Measurements from ENCODE around the gene FOXP1. TPM values are rescaled to one million over a fixed set of nuclear protein-coding genes. Genes with fewer than 3 reads are reported as not detected.

Gene FOXP1
- total and polyA plus RNA-seq, 4 donors: 4.9 to 35.4 (median 32.0) TPM

DNA sequence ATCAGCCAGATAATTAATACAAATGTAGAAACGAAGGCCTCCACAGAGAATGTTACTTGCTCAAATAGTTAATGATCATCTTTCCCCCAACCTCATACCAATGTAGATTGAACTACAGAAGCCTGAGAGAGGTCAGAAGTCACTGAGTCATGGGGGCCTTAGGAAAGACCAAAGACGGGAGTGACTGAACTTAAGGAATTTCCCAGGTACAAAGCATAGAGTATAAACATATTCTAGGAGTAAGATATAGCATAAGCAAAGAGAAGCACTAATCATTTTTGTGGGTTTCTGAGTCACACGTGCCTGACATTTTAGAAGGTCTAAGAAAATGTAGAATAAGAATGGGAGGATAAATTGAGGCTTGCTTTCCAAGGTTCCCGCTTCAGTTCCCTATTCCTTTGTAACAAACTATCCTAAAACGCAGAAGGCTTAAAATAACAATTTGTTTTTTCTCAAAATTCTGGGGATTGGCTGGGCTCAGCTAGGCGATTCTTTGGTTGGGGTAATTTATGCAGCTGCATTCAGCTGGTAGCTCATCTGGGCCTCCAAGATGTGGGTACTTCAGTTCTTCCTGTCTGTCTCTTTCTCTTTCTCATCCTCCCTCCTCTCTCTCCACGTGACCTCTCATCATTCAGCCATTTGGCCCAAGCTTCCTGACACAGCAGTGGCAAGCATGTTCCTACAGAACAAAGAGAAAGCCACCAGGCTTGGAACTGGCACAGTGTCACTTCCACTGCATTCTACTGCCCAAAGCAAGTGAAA, 422.6 kb downstream of the FOXP1 start:
- Histone ChIP-seq H3K36me3 (ENCODE audit: control insufficient read depth in 4 of 4, insufficient read depth in 3 of 4, low read depth in 1 of 4, low read length in 3 of 4) (peaks cover 0 to 3% (median 0%) of the 10 kb centered on the region in 4 donors), H3K27me3 (ENCODE audit: control insufficient read depth in 4 of 4, insufficient read depth in 4 of 4, low read length in 3 of 4) (no peaks in the 10 kb centered on the region), H3K9ac (ENCODE audit: low read depth in 1 of 2, low read length in 2 of 2) (no peak overlapping the region), H3K9me3 (ENCODE audit: control insufficient read depth in 4 of 4, low read length in 3 of 4) (no peaks in the 10 kb centered on the region), H3K27ac (ENCODE audit: low read depth in 1 of 2, low read length in 2 of 2) (no peak overlapping the region), H3K4me1 (ENCODE audit: control insufficient read depth in 4 of 4, insufficient read depth in 4 of 4, low read length in 3 of 4) (peaks cover 0 to 10% (median 7%) of the 10 kb centered on the region in 4 donors), H3K4me3 (ENCODE audit: low read depth in 1 of 3, low read length in 3 of 3) (no peak overlapping the region)
- 98% methylated on average over 7 of the region's 7 CpGs for WGBS
- DNase-seq (ENCODE audit: low spot score): no peak
- TF ChIP-seq, protein P1, sequence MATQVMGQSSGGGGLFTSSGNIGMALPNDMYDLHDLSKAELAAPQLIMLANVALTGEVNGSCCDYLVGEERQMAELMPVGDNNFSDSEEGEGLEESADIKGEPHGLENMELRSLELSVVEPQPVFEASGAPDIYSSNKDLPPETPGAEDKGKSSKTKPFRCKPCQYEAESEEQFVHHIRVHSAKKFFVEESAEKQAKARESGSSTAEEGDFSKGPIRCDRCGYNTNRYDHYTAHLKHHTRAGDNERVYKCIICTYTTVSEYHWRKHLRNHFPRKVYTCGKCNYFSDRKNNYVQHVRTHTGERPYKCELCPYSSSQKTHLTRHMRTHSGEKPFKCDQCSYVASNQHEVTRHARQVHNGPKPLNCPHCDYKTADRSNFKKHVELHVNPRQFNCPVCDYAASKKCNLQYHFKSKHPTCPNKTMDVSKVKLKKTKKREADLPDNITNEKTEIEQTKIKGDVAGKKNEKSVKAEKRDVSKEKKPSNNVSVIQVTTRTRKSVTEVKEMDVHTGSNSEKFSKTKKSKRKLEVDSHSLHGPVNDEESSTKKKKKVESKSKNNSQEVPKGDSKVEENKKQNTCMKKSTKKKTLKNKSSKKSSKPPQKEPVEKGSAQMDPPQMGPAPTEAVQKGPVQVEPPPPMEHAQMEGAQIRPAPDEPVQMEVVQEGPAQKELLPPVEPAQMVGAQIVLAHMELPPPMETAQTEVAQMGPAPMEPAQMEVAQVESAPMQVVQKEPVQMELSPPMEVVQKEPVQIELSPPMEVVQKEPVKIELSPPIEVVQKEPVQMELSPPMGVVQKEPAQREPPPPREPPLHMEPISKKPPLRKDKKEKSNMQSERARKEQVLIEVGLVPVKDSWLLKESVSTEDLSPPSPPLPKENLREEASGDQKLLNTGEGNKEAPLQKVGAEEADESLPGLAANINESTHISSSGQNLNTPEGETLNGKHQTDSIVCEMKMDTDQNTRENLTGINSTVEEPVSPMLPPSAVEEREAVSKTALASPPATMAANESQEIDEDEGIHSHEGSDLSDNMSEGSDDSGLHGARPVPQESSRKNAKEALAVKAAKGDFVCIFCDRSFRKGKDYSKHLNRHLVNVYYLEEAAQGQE (IDR thresholded peaks at IDR 0.05): no peak
- TF ChIP-seq EGR1 (IDR thresholded peaks at IDR 0.05; ENCODE audit: low read depth in 2 of 2) (no peak), RXRA (IDR thresholded peaks at IDR 0.05) (no peak)
- TF ChIP-seq, protein P2, sequence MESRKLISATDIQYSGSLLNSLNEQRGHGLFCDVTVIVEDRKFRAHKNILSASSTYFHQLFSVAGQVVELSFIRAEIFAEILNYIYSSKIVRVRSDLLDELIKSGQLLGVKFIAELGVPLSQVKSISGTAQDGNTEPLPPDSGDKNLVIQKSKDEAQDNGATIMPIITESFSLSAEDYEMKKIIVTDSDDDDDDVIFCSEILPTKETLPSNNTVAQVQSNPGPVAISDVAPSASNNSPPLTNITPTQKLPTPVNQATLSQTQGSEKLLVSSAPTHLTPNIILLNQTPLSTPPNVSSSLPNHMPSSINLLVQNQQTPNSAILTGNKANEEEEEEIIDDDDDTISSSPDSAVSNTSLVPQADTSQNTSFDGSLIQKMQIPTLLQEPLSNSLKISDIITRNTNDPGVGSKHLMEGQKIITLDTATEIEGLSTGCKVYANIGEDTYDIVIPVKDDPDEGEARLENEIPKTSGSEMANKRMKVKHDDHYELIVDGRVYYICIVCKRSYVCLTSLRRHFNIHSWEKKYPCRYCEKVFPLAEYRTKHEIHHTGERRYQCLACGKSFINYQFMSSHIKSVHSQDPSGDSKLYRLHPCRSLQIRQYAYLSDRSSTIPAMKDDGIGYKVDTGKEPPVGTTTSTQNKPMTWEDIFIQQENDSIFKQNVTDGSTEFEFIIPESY (IDR thresholded peaks at IDR 0.05): no peak
- TF ChIP-seq, protein P3, sequence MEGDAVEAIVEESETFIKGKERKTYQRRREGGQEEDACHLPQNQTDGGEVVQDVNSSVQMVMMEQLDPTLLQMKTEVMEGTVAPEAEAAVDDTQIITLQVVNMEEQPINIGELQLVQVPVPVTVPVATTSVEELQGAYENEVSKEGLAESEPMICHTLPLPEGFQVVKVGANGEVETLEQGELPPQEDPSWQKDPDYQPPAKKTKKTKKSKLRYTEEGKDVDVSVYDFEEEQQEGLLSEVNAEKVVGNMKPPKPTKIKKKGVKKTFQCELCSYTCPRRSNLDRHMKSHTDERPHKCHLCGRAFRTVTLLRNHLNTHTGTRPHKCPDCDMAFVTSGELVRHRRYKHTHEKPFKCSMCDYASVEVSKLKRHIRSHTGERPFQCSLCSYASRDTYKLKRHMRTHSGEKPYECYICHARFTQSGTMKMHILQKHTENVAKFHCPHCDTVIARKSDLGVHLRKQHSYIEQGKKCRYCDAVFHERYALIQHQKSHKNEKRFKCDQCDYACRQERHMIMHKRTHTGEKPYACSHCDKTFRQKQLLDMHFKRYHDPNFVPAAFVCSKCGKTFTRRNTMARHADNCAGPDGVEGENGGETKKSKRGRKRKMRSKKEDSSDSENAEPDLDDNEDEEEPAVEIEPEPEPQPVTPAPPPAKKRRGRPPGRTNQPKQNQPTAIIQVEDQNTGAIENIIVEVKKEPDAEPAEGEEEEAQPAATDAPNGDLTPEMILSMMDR (IDR thresholded peaks at IDR 0.05; ENCODE audit: low read depth, low read length, missing input control): no peak

DNA sequence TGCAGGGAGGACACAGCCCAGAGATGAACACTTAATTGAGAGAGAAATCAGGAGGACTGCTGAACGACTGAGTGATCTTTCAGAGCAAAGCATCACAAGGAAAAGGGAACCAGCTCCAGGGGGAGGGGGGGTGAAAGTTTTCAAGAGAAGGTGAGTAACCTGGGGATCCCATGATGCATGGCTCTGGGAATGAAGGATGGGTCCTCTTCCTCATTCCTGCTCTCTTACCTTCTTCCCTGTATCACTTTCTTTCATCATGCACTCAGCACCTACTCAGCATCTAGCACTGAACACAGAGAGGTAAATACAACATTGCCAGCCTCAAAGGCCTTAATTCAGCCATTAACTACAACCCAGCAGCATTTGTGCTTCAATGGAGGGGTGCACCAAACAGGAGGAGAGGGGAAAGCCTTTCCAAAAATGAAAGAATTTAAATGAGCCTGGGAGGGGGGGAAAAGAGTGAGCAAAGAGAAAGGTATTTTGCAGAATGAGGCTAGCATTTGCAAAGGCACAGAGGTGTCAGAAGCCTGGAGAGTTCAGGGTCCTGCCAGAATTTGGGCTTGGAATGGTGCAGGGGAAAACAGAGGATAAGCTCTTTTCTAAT, 427.4 kb downstream of the FOXP1 start:
- Histone ChIP-seq H3K4me3 (ENCODE audit: low read depth in 1 of 3, low read length in 3 of 3) (no peak overlapping the region), H3K4me1 (ENCODE audit: control insufficient read depth in 4 of 4, insufficient read depth in 4 of 4, low read length in 3 of 4) (peaks cover 5 to 11% (median 8%) of the 10 kb centered on the region in 4 donors), H3K9me3 (ENCODE audit: control insufficient read depth in 4 of 4, low read length in 3 of 4) (no peaks in the 10 kb centered on the region), H3K36me3 (ENCODE audit: control insufficient read depth in 4 of 4, insufficient read depth in 3 of 4, low read depth in 1 of 4, low read length in 3 of 4) (no peaks in the 10 kb centered on the region), H3K27ac (ENCODE audit: low read depth in 1 of 2, low read length in 2 of 2) (no peak overlapping the region), H3K9ac (ENCODE audit: low read depth in 1 of 2, low read length in 2 of 2) (no peak overlapping the region), H3K27me3 (ENCODE audit: control insufficient read depth in 4 of 4, insufficient read depth in 4 of 4, low read length in 3 of 4) (no peaks in the 10 kb centered on the region)
- no peak for TF ChIP-seq RXRA (IDR thresholded peaks at IDR 0.05)
- TF ChIP-seq JUND (IDR thresholded peaks at IDR 0.05): no peak
- TF ChIP-seq FOXA2 (IDR thresholded peaks at IDR 0.05): no peak
- TF ChIP-seq, protein P4, sequence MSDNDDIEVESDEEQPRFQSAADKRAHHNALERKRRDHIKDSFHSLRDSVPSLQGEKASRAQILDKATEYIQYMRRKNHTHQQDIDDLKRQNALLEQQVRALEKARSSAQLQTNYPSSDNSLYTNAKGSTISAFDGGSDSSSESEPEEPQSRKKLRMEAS (IDR thresholded peaks at IDR 0.05): no peak
- no peak for TF ChIP-seq GABPA (IDR thresholded peaks at IDR 0.05 in 1 of 2, conservative IDR thresholded peaks at IDR 0.05 in 1 of 2)
- TF ChIP-seq HNF4G (IDR thresholded peaks at IDR 0.05): no peak
- no peak for TF ChIP-seq FOXA1 (IDR thresholded peaks at IDR 0.05)
- no peak for TF ChIP-seq SP1 (IDR thresholded peaks at IDR 0.05)
- 69% methylated on average over 1 of the region's 1 CpG for WGBS
- DNase-seq (ENCODE audit: low spot score): no peak
